AG04449 (cell line): Measurements from ENCODE around the gene GSE1.

Experiments used
- CTCF ChIA-PET: fragments of 350-600 bp; formaldehyde crosslinking; extraction: SDS; loops from one replicate; lab custom pipeline; 2021; ENCODE audit warnings: antibody characterized with exemption; lab: Yijun Ruan, JAX
- POLR2A ChIA-PET: fragments of 400-600, 350-600 bp; formaldehyde crosslinking; extraction: SDS; loops from one replicate; lab custom pipeline; 2020; ENCODE audit warnings: antibody characterized with exemption, inconsistent platforms; lab: Yijun Ruan, JAX
- DNase-seq: peaks from one replicate; pipeline ENCODE4 v3.0.0-alpha.2; 2010; ENCODE audit warnings: low read depth, low spot score
- H3K4me3 ChIP-seq: 2 replicates; pipeline ENCODE4 v1.5.1; 2011; ENCODE audit warnings: low read depth, mild to moderate bottlenecking, control low read depth, low read length
- CTCF ChIP-seq: IDR thresholded peaks from one replicate; pipeline ENCODE4 v1.5.1; 2011; ENCODE audit warnings: mild to moderate bottlenecking, moderate library complexity, low read length, control low read depth, inconsistent platforms; ENCODE audit not compliant: insufficient read depth; ENCODE audit errors: missing control alignments

GSE1 gene

GRCh38 chr16:85620374-85620773 is 7.3 kb downstream of the GSE1 start:
- ChIA-PET POLR2A (no interaction called here), CTCF (interaction anchor here (0.9 to 1.5 kb wide), 4 partner anchors 9 to 344 kb away, joined by 3 to 5 read pairs (median 4); no protein-coding TSS in a partner anchor)

GRCh38 chr16:85621698-85622428 is 8.7 kb downstream of the GSE1 start:
- DNase-seq, result no peak
- ChIA-PET POLR2A (no interaction called here), CTCF (interaction anchor here (1.0 kb wide), 1 partner anchor 12 kb away, joined by 3 read pairs; no protein-coding TSS in a partner anchor)
- H3K4me3 ChIP-seq, result no peak overlapping the region
- no peak for TF ChIP-seq CTCF

More at GRCh38 chr16:85620374-85620773, 7.3 kb downstream of the GSE1 start:
- no peak for TF ChIP-seq CTCF
- DNase-seq, result no peak
- H3K4me3 ChIP-seq, result no peak overlapping the region

- no peak for DNase-seq
- POLR2A ChIA-PET, result no interaction called here
- CTCF ChIA-PET, result interaction anchor here (1.0 to 9.7 kb wide), 3 partner anchors 6 to 202 kb away, joined by 3 to 119 read pairs (median 4); no protein-coding TSS in a partner anchor
- TF ChIP-seq CTCF, result no peak
- no peak overlapping the region for H3K4me3 ChIP-seq
These were observed 9.6 kb downstream of the GSE1 start for GRCh38 chr16:85622683-85623082.

- no peak for DNase-seq
- ChIA-PET CTCF (interaction anchor here (1.2 to 9.7 kb wide), 2 partner anchors 7 to 202 kb away, joined by 4 to 119 read pairs; no protein-coding TSS in a partner anchor), POLR2A (no interaction called here)
- H3K4me3 ChIP-seq, result no peak overlapping the region
- no peak for TF ChIP-seq CTCF
These were observed 10.1 kb downstream of the GSE1 start for GRCh38 chr16:85623250-85623649.

GRCh38 chr16:85623997-85624601 is 11.0 kb downstream of the GSE1 start:
- POLR2A ChIA-PET, result no interaction called here
- H3K4me3 ChIP-seq, result no peak overlapping the region
- DNase-seq, result no peak
- no peak for TF ChIP-seq CTCF
- CTCF ChIA-PET, result interaction anchor here (1.2 to 9.7 kb wide), 2 partner anchors 8 to 203 kb away, joined by 4 to 119 read pairs; no protein-coding TSS in a partner anchor

- DNase-seq, result no peak
- POLR2A ChIA-PET, result no interaction called here
- TF ChIP-seq CTCF, result no peak
- CTCF ChIA-PET, result interaction anchor here (9.7 kb wide), 1 partner anchor 8 kb away, joined by 119 read pairs; no protein-coding TSS in a partner anchor
- no peak overlapping the region for H3K4me3 ChIP-seq
These were observed 11.5 kb downstream of the GSE1 start for GRCh38 chr16:85624646-85625045.
